Mesenchymal stem cell (in vitro differentiated cells and primary cell): Measurements from ENCODE around the gene EME1.
A peak's percentile ranks its signal among the peaks of the same experiment; 100 is the strongest.
"Not testable (repeated sequence)": the region's sequence is repeated elsewhere in the genome, so short reads cannot be mapped to it uniquely, and the experiment has no call there.

ENCODE experiments used
- DNase-seq: peaks from one replicate; pipeline ENCODE4 v3.0.0-alpha.2; 2013
- H2AFZ ChIP-seq: one replicate; pipeline ENCODE4 v1.6.1; 2013; ENCODE audit warnings: low read depth, mild to moderate bottlenecking, control low read depth, inconsistent platforms, low read length, moderate library complexity
- H2AK5ac ChIP-seq: 2 replicates; pipeline ENCODE4 v1.6.1; 2013; ENCODE audit warnings: low read length, moderate library complexity, mild to moderate bottlenecking, inconsistent platforms; ENCODE audit not compliant: severe bottlenecking
- H2BK120ac ChIP-seq: one replicate; pipeline ENCODE4 v1.6.1; 2013; ENCODE audit warnings: low read depth, mild to moderate bottlenecking, inconsistent platforms, low read length, moderate library complexity
- H2BK12ac ChIP-seq, 2 experiments: one replicate each; pipeline ENCODE4 v1.6.1; 2013; ENCODE audit warnings: inconsistent platforms in 2 of 2, low read length in 2 of 2, mild to moderate bottlenecking in 2 of 2, moderate library complexity in 2 of 2, control low read depth in 1 of 2
- H2BK15ac ChIP-seq: one replicate; pipeline ENCODE4 v1.6.1; 2013; ENCODE audit warnings: mild to moderate bottlenecking, low read depth, inconsistent platforms; ENCODE audit not compliant: poor library complexity, severe bottlenecking
- H2BK5ac ChIP-seq: 2 replicates; pipeline ENCODE4 v1.6.1; 2013; ENCODE audit warnings: low read depth, mild to moderate bottlenecking, low read length, control low read depth, inconsistent platforms; ENCODE audit not compliant: poor library complexity, severe bottlenecking
- H3K14ac ChIP-seq, 2 experiments: one replicate each; pipeline ENCODE4 v1.6.1; 2013; ENCODE audit warnings: inconsistent platforms in 2 of 2, low read length in 2 of 2, control low read depth in 1 of 2, mild to moderate bottlenecking in 1 of 2, moderate library complexity in 1 of 2
- H3K18ac ChIP-seq, 2 experiments: one replicate each; pipeline ENCODE4 v1.6.1; 2013; ENCODE audit warnings: inconsistent platforms in 2 of 2, low read length in 2 of 2, control low read depth in 1 of 2, low read depth in 1 of 2, mild to moderate bottlenecking in 1 of 2
- H3K23ac ChIP-seq, 2 experiments: one replicate each; pipeline ENCODE4 v1.6.1; 2013; ENCODE audit warnings: inconsistent platforms in 2 of 2, low read length in 2 of 2, mild to moderate bottlenecking in 2 of 2, moderate library complexity in 2 of 2, control low read depth in 1 of 2
- H3K27ac ChIP-seq: 2 replicates; pipeline ENCODE4 v1.5.1; 2013; ENCODE audit warnings: mild to moderate bottlenecking, moderate library complexity, low read length, control low read depth, inconsistent platforms; ENCODE audit not compliant: poor library complexity, severe bottlenecking
- H3K27me3 ChIP-seq, 2 experiments: 2 replicates each; pipeline versions ENCODE4 v1.6.1 to v1.7.0; 2013; ENCODE audit warnings: low read length in 2 of 2, mild to moderate bottlenecking in 2 of 2, moderate library complexity in 2 of 2, control low read depth in 1 of 2, inconsistent platforms in 1 of 2; ENCODE audit not compliant: control insufficient read depth in 1 of 2, insufficient read depth in 1 of 2
- H3K36me3 ChIP-seq, 2 experiments: 2 replicates each; pipeline versions ENCODE4 v1.6.1 to v1.7.0; 2013; ENCODE audit warnings: low read length in 2 of 2, control low read depth in 1 of 2, inconsistent platforms in 1 of 2, low read depth in 1 of 2, mild to moderate bottlenecking in 1 of 2; ENCODE audit not compliant: insufficient read depth in 2 of 2, control insufficient read depth in 1 of 2
- H3K4ac ChIP-seq, 2 experiments: one replicate each; pipeline ENCODE4 v1.6.1; 2013; ENCODE audit warnings: inconsistent platforms in 2 of 2, low read length in 2 of 2, mild to moderate bottlenecking in 2 of 2, moderate library complexity in 2 of 2, control low read depth in 1 of 2, low read depth in 1 of 2
- H3K4me1 ChIP-seq: 2 replicates; pipeline ENCODE4 v1.6.1; 2013; ENCODE audit warnings: low read depth, low read length, control low read depth; ENCODE audit not compliant: control insufficient read depth, insufficient read depth
- H3K4me2 ChIP-seq: 2 replicates; pipeline ENCODE4 v1.6.1; 2013; ENCODE audit warnings: low read length, mild to moderate bottlenecking, inconsistent platforms; ENCODE audit not compliant: poor library complexity, severe bottlenecking
- H3K4me3 ChIP-seq, 2 experiments: 2 replicates each; pipeline versions ENCODE4 v1.5.1 to v1.7.0; 2013; ENCODE audit warnings: low read length in 2 of 2, mild to moderate bottlenecking in 2 of 2, control low read depth in 1 of 2, low read depth in 1 of 2; ENCODE audit not compliant: insufficient read depth in 1 of 2
- H3K79me1 ChIP-seq: replicated peaks from 2 replicates; pipeline ENCODE4 v1.6.1; 2013; ENCODE audit warnings: mild to moderate bottlenecking, control low read depth, low read length, inconsistent platforms; ENCODE audit not compliant: poor library complexity, severe bottlenecking
- H3K9ac ChIP-seq: 2 replicates; pipeline ENCODE4 v1.7.0; 2013; ENCODE audit warnings: mild to moderate bottlenecking, low read length, moderate library complexity
- H3K9me3 ChIP-seq: 2 replicates; pipeline ENCODE4 v1.7.0; 2013; ENCODE audit warnings: mild to moderate bottlenecking, low read length; ENCODE audit not compliant: control insufficient read depth
- H4K8ac ChIP-seq: one replicate; pipeline ENCODE4 v1.6.1; 2013; ENCODE audit warnings: inconsistent platforms, mild to moderate bottlenecking, low read length, moderate library complexity
- H4K91ac ChIP-seq: one replicate; pipeline ENCODE4 v1.6.1; 2013; ENCODE audit warnings: mild to moderate bottlenecking, low read length, inconsistent platforms
- WGBS: methylation state at CpG from one replicate; pipeline ENCODE4 v1.1.7; 2013; ENCODE audit warnings: mixed read lengths; 5-methylcytosine and 5-hydroxymethylcytosine counted together

The EME1 gene

GRCh38 chr17:50332196-50332595 lies 40.8 kb upstream of the EME1 start:
- no peaks in the 10 kb centered on the region for H3K79me1 ChIP-seq
- no peak overlapping the region for H2BK120ac ChIP-seq
- H3K14ac ChIP-seq = no peak overlapping the region
- H2BK12ac ChIP-seq = no peak overlapping the region
- H4K91ac ChIP-seq = no peak overlapping the region
- peaks cover 0 to 6% of the 10 kb centered on the region in 2 experiments for H3K27me3 ChIP-seq
- no peaks in the 10 kb centered on the region for H3K36me3 ChIP-seq
- peak overlapping the region in 1 of 2 experiments; percentile 28 for H3K4me3 ChIP-seq
- no peak for DNase-seq
- H3K18ac ChIP-seq = no peak overlapping the region
- H3K23ac ChIP-seq = no peak overlapping the region
- no peak overlapping the region for H2BK15ac ChIP-seq
- no peak overlapping the region for H3K4me2 ChIP-seq
- WGBS = 79% methylated on average over 6 of the region's 6 CpGs
- no peak overlapping the region for H3K4ac ChIP-seq
- no peak overlapping the region for H2BK5ac ChIP-seq
- H3K4me1 ChIP-seq = peaks cover 5% of the 10 kb centered on the region
- H2AK5ac ChIP-seq = no peak overlapping the region
- H3K9me3 ChIP-seq = no peaks in the 10 kb centered on the region
- H3K9ac ChIP-seq = peak overlapping the region; percentile 29
- no peak overlapping the region for H3K27ac ChIP-seq
- H4K8ac ChIP-seq = no peak overlapping the region
- H2AFZ ChIP-seq = no peak overlapping the region

GRCh38 chr17:50333291-50334057 lies 39.6 kb upstream of the EME1 start:
- H3K9me3 ChIP-seq, H3K18ac ChIP-seq, H2AK5ac ChIP-seq, H3K9ac ChIP-seq, H3K27ac ChIP-seq, H2BK5ac ChIP-seq, H3K36me3 ChIP-seq, H2BK12ac ChIP-seq, H3K4ac ChIP-seq, H3K79me1 ChIP-seq, H3K4me3 ChIP-seq, H3K23ac ChIP-seq, H2AFZ ChIP-seq, H3K4me1 ChIP-seq, H2BK120ac ChIP-seq, H4K91ac ChIP-seq, H3K14ac ChIP-seq, H3K27me3 ChIP-seq: not testable (repeated sequence)
- peak; percentile 20 for DNase-seq
- peak overlapping the region; percentile 39 for H2BK15ac ChIP-seq
- peak overlapping the region; percentile 20 for H3K4me2 ChIP-seq
- H4K8ac ChIP-seq = peak overlapping the region; percentile 86
- 73% methylated on average over 13 of the region's 14 CpGs for WGBS

- Histone ChIP-seq H3K4me2 (no peak overlapping the region), H3K18ac (no peak overlapping the region), H3K9ac (no peak overlapping the region), H3K36me3 (no peaks in the 10 kb centered on the region), H3K4me3 (no peak overlapping the region), H2BK5ac (no peak overlapping the region), H3K4ac (no peak overlapping the region), H2AK5ac (no peak overlapping the region), H4K91ac (no peak overlapping the region), H3K27ac (no peak overlapping the region), H3K79me1 (no peaks in the 10 kb centered on the region), H3K14ac (no peak overlapping the region), H3K23ac (no peak overlapping the region), H4K8ac (no peak overlapping the region), H3K4me1 (peaks cover 3% of the 10 kb centered on the region), H2BK120ac (no peak overlapping the region), H3K27me3 (no peaks in the 10 kb centered on the region), H2BK12ac (no peak overlapping the region), H2BK15ac (no peak overlapping the region), H2AFZ (no peak overlapping the region), H3K9me3 (peaks cover 9% of the 10 kb centered on the region)
- no peak for DNase-seq
- WGBS = 100% methylated on average over 1 of the region's 2 CpGs
These were observed 35.1 kb upstream of the EME1 start for GRCh38 chr17:50337956-50338355.

GRCh38 chr17:50338645-50339044 lies 34.4 kb upstream of the EME1 start:
- H3K9me3 ChIP-seq = peaks cover 9% of the 10 kb centered on the region
- no peak overlapping the region for H3K4me3 ChIP-seq
- no peaks in the 10 kb centered on the region for H3K4me1 ChIP-seq
- no peak overlapping the region for H3K18ac ChIP-seq
- H3K36me3 ChIP-seq = no peaks in the 10 kb centered on the region
- H2BK120ac ChIP-seq = no peak overlapping the region
- H3K4me2 ChIP-seq = no peak overlapping the region
- no peak overlapping the region for H2AK5ac ChIP-seq
- no peak overlapping the region for H4K8ac ChIP-seq
- no peak overlapping the region for H2BK15ac ChIP-seq
- H4K91ac ChIP-seq = no peak overlapping the region
- DNase-seq = no peak
- H2AFZ ChIP-seq = no peak overlapping the region
- H3K23ac ChIP-seq = no peak overlapping the region
- H3K4ac ChIP-seq = no peak overlapping the region
- no peaks in the 10 kb centered on the region for H3K27me3 ChIP-seq
- no peak overlapping the region for H2BK12ac ChIP-seq
- H3K79me1 ChIP-seq = no peaks in the 10 kb centered on the region
- H2BK5ac ChIP-seq = no peak overlapping the region
- H3K14ac ChIP-seq = no peak overlapping the region
- H3K9ac ChIP-seq = no peak overlapping the region
- H3K27ac ChIP-seq = no peak overlapping the region
